GM21515 (cell line): Measurements from ENCODE around the gene ARHGAP26.
A peak's percentile ranks its signal among the peaks of the same experiment; 100 is the strongest.

Experiments
- ATAC-seq: cut with Tn5 transposase; IDR thresholded peaks from one replicate; pipeline ENCODE4 v1.9.1; 2021; ENCODE audit not compliant: unreplicated experiment

Gene ARHGAP26

DNA sequence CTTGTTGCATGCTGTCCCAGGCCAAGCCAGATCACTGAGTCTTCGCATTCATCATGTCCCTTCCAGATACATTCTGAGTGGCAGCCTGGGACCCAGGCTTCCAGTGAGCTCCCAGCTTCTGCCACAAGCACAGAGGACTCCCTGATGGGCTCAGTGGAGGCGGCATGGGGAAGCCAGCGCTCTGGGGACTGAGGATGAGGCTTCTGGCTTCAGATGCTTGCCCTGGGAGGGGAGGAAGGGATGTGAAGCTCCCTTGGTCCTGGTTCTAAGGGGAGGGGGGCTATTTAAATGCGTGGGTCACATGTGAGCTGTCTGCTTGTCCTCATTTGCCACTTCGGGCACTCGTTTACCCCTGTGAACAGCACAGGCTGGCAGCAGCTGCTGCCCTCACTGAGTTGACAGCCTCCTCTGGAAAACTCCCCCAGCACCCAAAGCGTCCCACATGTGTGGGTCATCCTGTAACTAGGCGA is 459.3 kb downstream of the ARHGAP26 start:
- peak; percentile 33 for ATAC-seq

DNA sequence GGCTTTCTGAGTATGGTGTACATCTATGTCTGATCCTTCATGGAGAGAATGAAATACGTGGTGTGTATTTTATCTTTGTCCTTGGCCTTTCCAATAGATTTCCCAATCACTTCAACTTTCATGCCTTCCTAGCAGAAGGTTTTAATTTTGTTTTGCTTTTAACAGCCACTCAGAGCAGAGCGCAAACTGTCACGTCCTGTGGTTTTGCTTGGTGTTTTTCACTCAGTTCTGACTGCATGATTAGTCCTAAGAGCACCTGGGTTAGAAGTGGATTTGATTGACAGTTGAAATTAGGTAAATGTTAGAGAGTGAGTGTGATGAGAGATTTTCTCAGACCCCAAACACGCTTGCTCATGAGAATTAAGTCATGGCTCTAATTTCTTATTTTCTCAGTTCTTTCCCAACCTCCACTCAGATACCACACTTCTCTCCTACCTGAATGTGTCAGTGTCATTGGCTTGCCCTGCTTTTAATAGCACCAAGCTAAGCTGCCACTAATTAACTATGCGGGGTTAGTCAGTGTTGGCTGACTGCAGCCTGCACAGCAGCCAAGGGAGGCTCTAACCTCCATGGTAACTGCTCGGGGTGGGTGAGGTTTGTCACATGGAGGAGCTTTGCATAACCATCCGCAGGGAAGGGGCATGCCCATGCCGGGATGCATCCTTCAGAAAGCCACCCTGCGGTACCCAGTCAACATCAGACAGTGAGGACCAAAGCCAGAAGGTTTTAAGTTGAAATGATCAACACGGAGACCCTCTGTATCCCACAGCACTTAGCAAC is 459.9 kb downstream of the ARHGAP26 start:
- ATAC-seq = peak; percentile 93

DNA sequence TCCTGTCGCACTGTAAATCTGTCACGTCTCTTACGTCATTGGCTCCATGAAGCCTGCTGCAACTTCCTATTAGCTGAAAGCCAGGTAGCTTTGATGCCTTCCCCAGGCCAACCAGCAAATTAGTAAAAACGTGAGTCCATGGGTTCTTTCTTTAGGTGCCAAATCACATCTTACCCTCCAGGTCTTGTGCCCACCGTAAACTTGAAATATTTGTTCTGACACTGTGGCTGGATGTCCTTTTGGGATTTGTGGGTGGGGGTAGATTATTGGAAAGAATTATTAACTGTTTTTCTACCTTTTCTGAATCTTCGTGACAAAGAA is 460.5 kb downstream of the ARHGAP26 start:
- no peak for ATAC-seq

DNA sequence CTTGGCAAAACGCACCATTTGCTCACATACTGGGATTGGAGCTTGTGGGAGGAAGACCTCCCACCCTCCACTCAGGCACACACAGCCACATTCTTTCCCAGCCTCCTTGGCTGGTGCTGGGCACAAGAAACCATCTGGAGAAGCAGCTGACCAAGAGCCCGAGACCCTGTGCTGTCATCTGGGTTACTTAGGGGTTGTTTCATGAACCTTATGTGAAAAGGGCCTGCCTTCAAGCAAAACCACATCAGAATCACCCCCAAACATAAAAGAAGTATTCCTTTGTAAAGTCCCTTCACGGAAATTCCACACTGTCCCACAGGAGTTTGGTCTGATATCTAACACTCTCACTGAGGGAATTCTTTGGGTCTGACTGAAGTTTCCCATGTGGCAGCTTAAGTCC is 461.2 kb downstream of the ARHGAP26 start:
- ATAC-seq = no peak

DNA sequence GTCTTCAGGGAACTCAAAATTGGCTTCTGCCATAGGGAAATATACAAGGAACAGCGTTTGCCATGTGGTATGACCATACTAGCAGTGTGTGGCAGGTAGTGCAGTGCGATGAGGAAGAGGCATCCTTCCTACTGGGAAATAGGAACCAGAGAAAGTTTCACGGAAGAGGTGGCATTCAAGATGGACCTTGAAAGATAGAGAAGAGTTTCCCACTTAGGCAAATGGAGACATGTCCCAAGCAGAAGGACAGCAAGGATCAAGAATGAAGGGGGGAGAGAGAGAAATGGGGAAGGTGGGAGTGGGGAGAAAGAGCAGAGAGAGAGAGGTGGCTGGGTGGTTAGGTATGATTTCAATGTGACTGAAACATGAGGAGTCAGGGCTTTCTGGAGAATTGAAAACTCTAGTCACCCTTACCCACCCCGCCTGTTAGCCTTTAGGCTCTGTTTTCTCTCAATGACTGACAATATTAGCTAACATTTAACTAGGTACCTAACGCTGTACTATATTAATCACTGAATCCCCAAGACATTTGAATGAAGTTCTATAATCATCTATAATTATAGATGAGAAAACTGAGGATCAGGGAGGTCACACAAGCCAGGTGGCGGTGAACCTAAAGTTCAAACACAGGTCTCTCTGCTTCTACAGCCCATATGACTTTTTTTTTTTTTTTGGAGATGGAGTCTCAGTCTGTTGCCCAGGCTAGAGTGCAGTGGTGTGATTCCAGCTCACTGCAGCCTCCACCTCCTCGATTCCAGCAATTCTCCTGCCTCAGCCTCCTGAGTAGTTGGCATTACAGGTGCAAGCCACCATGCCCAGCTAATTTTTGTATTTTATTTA is 462.0 kb downstream of the ARHGAP26 start:
- no peak for ATAC-seq

DNA sequence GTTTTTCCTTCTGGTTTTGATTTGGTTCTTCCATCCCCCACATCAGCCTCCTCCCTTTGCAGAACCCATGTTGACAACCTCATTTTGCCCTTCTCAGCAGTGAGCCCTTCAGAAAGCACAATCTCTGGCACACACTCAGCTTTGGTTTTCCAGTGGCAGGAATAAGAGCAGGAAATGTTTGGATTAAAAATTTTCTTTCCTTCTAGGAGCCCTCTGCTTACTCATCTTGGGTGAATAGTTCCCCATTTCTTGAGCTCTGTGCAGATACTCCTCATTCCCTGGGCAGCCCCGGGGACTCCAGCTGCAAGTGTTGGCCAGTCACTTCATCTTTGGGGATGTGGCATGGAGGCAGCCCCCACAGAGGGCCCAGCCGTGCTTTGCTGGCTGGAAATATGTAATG is 462.9 kb downstream of the ARHGAP26 start:
- ATAC-seq = no peak

DNA sequence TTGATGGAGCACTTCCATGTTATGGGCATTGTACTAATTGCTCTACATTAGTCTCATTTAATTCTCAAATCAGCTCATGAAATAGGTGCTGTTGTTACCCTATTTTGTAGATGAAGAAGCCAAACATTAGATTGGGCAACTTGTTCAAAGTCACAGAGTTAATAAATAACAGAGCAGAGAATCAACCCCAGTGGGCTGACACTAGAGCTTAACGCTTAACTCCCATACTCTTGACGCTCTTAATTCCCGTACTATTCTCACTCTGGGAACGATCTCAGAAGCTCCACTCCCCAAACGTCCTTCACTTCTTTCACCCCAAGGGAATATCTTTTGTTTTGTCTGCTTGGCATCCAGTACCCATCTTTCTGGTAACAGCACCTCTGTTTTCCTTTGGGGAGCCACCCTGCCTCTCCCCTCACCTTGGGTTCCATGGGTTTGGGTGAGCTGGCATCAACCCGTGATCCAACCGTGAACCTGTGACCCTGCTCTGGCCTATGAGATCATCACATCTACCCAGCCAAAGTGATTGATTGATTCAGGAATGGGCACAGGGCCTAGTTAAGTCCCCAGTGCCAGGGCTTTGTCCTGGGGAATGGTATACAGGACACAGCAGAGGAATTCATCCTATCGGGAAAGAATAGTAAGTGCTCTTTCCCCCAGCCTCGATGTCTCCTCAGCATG is 464.1 kb downstream of the ARHGAP26 start:
- ATAC-seq = no peak

DNA sequence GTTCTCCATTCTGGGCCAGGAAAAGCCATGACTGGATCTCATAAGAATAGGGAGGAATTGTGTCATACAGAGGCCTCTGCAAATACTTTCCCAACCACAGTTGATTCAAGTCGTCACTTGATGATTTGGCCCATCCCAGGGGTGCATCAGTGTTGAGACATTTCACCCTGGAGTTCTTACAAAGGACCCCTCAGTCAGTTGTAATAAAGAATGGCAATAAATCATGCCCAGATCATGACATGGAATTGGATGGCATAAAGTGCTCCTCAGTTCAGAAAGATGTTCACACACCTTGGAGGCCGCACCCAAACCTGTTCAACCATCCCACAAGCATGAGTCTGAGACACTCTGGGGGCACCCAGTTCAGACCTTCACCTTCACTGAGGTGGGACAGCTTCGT is 465.2 kb downstream of the ARHGAP26 start:
- no peak for ATAC-seq

DNA sequence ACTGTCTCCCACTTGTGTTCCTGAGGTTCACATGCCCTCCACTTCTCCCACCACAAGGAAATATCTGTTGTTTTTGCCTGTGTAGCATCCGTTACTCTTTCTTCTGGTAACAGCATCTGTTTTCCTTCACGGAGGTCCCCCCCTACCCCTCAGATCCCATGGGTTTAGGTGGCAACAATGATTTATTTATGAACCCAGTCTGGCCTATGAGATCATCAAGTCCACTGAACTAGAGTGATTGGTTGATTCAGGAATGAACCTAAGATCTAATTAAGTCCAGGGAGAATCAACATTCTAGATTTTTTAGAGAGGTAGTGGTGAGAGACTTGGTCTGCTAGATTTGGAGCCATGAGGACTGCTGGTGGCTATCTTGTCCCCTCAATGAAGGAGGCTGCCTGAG is 466.5 kb downstream of the ARHGAP26 start:
- ATAC-seq = no peak

DNA sequence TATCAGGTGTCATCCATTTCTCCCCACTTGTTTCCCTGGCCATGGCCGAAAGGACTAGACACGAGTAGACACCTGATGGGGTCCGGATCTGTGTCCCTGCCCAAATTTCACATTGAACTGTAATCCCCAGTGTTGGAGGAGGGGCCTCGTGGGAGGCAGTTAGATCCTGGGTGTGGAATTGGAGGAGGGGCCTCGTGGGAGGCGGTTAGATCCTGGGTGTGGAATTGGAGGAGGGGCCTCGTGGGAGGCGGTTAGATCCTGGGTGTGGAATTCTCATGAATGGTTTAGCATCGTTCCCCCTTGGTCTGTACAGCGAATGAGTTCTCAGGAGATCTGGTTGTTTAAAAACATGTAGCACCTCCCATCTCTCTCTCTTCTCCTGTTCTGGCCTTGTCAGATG is 467.5 kb downstream of the ARHGAP26 start:
- ATAC-seq = no peak

DNA sequence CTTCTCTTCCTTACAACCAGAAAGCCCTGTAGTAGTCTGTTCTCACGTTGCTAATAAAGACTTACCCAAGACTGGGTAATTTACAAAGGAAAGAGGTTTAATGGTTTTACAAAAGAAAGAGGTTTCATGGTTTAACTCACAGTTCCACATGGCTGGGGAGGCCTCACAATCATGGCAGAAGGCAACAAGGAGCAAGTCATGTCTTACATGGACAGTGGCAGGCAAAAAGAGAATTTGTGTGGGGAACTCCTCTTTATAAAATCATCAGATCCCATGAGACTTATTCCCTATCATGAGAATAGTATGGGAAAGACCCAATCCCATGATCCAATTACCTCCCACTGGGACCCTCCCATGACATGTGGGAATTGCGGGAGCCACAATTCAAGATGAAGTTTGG is 468.4 kb downstream of the ARHGAP26 start:
- no peak for ATAC-seq

DNA sequence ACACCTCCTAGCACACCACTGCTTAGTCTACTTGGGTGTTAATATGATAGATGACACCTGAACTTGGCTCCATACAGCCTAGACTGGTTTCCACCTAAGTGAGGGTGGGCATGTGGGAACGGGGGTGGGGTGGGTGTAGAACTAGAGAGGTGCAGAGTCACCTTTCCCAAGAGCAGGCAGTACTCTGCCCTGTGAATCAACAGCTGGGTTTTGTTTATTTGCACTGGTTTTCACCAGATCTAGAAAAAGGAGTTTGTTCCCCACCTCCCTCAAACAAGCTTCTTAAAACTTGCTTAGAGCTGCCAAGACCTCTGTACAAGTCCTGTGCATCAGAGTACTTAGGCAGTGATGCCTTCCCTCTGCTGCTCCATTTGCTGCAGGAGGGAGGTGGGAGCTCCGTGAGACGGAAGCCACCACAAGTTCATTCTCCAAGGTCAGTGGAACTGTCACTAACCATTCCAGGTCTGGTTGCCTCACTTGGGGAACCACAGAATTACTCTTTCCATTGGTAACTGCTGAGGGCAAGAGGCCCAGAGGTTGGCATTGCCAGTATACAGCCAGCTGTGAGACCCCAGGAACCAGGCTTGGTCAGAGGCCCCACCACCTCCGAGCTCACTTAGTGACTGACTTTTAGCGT is 469.8 kb downstream of the ARHGAP26 start:
- no peak for ATAC-seq

DNA sequence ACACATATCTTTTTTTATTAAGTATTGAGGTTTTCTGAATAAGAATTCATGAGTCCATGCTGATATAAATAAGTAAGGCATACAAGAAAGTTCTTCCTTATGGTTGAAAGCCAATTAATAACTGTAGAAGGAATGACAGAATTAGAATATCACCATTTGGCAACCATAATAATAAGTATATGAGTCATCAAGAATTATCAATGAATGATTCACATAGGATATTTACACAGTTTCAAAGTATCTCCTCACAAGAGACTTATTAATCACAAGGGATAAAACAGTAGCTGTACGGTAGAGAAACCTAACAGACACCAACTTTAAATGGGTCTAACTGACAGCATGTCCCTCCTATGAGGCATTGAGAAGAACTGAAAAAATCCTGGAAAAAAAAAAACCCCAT is 471.7 kb downstream of the ARHGAP26 start:
- ATAC-seq = no peak

DNA sequence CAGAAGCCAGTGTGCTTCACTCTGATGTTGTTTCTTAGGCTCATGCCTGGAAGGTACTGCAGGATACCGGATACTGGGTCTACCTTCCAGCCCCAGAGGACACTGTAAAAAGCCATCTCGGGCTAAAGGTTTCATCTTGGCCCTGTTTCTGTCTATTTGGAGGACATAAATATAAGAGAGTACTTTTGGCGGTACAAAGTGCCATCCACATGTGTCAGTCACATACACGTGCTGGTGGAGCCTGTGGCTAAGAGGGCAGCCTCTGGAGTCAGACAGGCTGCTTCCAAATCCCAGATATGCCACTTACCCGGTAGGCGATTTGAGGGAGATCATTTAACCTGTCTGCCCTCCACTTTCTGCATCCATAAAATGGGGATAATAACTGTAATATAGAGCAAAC is 472.9 kb downstream of the ARHGAP26 start:
- ATAC-seq = no peak

DNA sequence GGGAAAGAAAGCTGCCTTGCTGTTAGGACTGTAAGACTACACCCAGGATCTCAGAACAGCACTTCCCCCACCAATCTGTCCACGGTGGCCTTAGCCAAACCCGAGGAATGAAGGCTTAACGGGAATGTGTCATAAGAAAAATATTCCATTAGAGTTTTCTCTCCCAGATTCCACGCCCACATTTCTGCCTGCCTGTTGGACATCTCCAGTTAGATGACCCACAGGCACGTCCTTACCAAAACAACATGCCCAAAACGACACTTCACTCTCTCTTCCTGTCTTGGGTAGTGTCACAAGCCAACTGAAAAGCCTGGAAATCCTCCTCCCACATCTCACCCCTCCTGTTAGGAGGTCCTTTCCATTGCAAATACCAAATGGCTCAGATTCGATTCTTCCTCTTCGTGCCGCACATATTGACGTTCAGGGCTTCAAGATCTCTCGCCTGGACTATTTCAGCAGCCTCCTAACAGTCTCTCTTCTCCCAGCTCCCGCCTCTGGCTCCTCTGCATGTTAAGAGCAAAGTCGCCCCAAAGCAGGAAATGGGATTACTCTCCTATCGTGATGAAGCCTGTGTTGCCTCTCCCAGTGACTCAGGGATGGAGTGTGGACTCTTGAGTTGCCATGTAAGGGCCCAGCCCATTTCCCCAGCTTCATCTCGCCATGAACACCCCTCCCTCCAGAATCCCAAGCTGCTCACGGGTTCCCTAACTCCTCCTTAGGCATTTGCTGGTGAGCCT is 474.0 kb downstream of the ARHGAP26 start:
- ATAC-seq = no peak

DNA sequence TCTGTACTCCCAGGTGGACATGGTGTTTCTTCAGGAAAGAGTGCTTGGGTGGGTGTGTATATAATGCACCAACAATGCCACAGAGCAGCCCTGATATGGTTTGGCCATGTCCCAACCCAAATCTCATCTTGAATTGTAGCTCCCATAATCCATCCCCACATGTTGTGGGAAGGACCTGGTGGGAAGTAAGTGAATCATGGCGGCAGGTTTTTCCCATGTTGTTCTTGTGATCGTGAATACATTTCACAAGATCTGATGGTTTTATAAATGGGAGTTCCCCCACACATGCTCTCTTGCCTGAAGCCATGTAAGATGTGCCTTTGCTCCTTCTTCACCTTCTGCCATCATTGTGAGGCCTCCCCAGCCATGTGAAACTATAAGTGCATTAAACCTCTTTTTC is 474.8 kb downstream of the ARHGAP26 start:
- no peak for ATAC-seq

DNA sequence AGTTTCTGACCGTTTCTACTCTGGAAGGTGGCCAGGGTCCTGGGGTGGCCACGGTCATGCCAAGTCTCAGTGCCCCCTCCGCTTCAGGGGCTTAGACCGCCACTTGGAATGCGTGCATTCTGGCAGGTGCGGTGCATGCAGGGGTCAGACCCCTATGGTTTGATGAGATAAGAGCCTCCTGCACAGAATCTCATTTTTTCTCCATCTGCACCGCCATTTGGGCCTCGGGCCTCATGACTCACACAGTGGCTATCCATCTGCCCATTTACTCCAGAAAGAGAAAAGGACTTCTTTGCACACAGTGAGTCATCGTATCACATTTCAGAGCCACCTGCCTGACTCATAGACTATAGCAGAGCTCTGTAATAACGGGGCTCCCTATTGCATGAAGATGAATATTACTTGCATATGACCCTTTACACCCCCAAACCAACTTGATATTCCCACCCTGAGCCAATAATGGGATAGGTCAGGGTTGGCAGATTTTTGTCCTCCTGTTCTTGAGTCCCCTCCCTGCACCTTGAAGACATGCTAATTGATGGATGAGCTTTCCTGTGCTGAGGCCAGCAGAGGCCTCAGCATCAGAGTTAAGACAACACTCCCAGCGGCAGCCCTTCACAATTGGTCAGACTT is 475.9 kb downstream of the ARHGAP26 start:
- ATAC-seq = no peak

DNA sequence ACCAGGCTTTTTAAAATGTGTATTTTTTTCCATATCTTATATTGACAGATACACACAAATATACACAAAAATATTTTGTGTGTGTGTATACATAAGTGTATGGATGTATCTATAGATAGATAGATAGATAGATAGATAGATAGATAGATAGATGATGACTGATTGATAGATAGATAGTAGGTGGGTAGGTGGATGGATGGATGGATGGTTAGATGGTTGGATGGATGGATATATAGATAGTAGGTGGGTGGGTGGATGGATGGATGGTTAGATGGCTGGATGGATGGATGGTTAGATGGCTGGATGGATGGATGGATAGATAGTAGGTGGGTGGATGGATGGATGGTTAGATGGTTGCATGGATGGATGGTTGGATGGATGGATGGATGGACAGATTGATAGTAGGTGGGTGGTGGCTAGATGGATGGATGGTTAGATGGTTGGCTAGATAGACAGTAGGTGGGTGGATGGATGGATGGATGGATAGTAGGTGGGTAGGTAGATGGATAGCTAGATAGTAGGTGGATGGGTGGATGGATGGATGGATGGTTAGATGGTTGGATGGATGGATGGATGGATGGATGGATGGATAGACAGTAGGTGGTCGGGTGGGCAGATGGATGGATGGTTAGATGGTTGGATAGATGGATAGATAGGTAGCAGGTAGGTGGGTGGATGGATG is 477.1 kb downstream of the ARHGAP26 start:
- ATAC-seq = no peak

DNA sequence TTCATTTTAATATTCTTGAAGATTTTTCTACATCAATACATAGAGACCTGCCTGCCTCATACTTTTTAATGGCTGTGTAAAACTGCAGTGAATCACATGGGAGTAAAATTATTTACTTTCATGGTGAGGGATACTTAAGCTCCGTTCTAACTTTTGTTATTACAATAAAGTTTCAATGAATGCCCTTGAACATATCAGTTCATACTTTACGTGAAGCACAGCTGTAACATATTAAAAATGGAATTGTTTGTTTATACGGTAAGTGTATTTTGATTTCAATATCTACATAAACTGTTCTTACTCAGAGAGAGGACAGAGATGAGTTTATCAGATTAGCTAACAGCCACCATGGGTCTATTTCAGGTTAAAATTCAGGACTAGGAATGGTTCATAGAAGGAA is 478.2 kb downstream of the ARHGAP26 start:
- ATAC-seq = no peak
